NCI-H2029 (cell line): ENCODE data around the gene GOPC.

Source experiments
- DNase-seq: peaks from one replicate; lab custom pipeline; 2025; lab: John Stamatoyannopoulos, UW

Gene GOPC

DNA sequence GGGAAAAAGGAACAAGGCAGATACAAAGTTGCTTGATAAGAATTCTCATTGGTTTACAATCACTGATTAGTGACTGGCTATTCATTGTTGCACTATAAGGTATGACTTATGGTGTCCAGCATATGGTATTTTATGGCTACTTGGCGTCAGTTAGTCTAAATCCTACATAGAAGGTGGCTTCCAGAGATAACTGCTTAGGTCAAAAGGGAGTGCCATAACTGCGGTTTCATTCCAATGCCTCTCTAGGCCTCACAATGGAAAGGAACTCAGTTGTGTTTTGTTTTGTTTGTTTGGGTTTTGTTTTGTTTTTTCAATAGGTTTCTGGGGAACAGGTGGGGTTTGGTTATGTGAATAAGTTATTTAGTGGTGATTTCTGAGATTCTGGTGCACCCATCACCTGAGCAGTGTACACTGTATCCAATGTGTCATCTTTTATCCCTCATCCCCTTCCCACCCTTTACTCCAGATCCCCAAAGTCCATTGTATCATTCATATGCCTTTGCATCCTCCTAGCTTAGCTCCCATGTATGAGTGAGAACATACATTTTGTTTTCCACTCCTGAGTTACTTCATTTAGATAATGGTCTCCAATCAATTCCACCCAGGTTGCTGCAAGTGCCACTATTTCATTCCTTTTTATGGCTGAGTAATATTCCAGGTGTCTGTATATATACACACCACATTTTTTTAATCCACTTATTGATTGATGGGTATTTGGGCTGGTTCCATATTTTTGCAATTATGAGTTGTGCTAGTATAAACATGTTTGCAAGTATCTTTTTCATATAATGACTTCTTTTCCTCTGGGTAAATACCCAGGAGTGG, 7.0 kb downstream of the GOPC start:
- DNase-seq: no peak

DNA sequence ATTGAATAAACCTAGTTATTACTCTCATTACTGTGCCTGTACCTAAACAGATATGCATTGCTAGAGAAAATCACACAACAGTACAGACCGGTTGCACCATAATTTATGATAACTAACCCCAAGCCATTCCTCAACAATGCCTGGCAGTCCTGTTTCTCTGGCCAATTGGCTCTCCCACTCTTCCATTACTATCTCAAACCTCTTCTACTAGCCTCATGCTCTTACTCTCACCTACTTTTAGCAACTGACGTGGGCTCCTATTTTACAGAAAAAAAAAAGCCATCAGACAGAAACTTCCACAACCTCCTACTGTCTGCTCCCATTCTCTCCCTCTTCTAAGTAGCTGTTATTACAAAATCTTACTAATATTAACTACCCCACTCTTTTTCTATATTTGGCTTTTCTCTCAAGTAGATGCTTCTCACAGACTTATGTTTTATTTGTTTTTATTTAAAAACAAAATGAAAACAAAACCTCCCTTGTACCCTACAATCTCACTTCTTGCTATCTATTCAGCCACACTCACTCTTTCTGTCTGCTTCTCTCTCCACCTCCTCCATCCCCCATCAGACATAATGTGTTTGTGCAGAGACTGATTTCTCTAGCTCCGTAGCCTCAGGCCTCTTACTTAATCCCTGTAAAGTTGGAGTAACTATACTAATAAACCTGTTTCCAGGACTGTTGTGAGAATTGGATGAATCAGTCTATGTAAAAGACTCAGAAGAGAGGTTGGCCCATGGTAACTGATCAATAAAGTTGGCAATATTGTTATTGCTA, 9.1 kb downstream of the GOPC start:
- DNase-seq: no peak

- no peak for DNase-seq
Observed at GRCh38 chr6:117591405-117591804, 10.9 kb downstream of the GOPC start.

DNA sequence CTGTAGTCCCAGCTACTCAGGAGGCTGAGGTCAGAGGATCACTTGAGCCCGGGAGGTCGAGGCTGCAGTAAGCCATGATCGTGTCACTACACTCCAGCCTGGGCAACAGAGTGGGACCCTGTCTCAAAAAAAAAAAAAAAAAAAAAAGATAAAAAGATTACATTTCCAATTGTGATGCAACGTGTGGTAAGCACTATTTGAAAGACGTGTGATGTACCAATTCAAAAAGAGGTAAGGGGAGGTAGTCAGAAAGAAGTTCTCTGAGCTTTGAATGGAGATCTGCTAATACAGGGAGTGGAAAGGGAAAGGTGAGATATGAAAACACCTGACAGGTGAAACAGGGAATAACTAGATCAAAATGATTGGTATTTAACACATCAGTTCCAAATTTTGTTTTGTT, 11.9 kb downstream of the GOPC start:
- no peak for DNase-seq

GRCh38 chr6:117585647-117586046, 16.7 kb downstream of the GOPC start:
- DNase-seq: no peak

GRCh38 chr6:117574198-117574597, 28.1 kb downstream of the GOPC start:
- no peak for DNase-seq

DNA sequence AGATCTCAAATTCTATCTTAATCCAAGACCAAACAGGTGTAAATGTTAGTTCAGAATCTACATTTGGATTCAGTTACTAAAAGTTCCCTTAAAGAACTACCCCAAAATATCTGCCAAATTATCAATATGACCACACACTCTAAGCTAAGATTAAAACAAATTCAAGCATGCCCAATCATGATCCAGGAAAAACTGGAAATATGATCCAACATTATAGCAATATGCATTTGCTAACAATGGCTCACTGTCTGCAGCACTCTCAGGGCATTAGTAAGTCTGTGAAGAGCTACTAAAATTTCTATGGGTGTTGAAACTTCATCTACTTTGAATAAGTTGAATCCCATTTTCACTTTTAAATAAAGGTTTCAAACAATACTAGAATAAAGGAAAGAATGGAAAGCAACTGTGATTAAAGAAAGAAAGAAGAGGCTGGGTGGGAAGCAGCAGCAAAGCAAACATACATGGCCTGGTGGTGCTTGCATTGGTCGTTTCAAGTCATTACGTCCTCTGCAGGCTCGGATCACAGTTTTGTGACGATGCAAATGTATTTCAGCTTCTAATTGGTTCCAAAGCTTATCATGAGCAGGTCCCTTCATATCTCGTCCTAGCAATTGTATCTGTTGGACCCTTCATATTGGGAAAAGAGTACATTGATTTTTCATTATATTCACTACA, 29.2 kb downstream of the GOPC start:
- no peak for DNase-seq

- DNase-seq: no peak
Observed at GRCh38 chr6:117568831-117569410, 33.4 kb downstream of the GOPC start.

DNA sequence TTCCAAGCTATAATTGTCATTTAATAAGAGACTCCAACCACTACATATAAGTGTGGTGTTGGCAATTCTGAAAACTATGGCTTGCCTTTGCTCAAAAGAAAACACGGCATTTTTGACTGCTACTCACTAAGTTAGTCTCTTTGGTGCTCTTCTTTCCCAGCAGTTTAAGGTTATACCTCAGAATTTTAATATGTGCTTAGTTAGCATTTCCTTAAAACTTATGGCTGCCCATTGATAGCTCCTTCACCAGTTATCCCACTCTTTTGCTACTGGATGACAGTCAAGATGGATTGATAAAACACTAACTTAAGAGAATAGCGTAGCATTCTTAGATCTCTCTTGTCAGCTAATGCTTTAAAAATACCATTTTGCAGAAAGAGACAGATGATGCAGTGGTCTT, 34.1 kb downstream of the GOPC start:
- DNase-seq: no peak

DNA sequence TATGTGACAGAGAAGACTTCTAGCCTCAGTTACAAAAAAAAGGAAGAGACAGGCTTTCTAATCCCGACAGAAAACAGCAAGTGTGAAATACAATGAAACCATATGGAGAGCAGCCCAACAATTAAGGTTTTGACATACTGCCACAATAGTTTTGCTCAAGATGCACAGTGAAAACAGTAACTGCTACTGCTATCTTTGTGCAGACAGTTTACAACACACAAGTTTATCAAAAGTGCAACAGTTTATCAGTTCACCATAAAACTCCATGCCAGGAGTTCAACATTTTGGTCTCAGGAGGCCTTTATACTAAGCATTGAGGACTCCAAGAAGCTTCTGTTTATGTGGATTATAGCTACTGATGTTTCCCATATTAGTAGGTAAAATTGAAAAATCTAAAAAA, 37.6 kb downstream of the GOPC start:
- DNase-seq: no peak

- DNase-seq: no peak
Observed at GRCh38 chr6:117561128-117561527, 41.2 kb downstream of the GOPC start.

DNA sequence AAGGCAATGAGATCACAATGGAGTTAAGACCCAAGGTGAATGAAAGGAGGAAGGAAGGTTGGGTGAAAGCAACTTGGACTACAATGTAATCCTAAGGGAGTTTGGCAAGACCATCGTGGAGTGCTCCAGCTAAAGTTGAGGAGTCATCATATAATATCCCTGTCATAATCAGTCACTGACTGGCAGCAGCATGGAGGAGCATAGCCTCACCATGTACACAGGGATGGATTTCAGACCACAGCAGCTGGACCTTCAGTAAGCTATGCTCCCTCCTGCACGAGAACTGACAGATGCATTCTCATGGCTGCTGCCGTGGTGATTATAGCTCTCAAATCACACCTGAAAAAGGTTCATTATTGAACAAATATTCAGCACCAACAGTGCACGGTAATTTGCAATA, 43.0 kb downstream of the GOPC start:
- no peak for DNase-seq

GRCh38 chr6:117558818-117559217, 43.5 kb downstream of the GOPC start:
- peak; percentile 55 for DNase-seq

- DNase-seq: no peak
Observed at GRCh38 chr6:117557951-117558350, 44.4 kb downstream of the GOPC start.

DNA sequence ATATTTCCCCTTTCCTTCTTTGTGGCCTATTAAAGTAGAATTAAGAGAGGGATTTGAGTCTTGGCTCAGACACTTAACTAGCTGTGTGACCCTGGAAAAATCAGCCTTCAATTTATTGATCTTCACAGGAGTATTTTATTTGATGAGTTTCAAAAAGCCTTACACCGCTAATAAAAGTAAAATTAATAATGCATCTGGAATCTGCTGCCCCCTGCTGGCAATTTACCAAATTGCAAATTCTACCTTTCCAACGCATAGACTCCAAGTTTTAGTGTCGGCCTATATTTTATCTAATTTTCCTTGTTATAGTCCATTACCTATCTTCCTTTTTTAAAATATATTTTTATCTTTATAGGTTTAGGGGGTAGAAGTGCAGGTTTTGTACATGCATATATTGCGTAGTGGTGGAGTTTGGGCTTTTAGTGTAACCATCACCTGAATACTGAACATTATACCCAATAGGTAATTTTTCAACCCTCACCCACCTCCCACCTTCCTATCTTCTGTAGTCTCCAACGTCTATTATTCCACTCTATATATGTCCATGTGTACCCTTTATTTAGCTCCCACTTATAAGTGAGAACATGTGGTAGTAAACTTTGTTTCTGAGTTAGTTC, 46.3 kb downstream of the GOPC start:
- peak; percentile 52 for DNase-seq

- DNase-seq: no peak
Observed at GRCh38 chr6:117555262-117555849, 47.0 kb downstream of the GOPC start.

- no peak for DNase-seq
Observed at GRCh38 chr6:117553142-117553541, 49.2 kb downstream of the GOPC start.

- no peak for DNase-seq
Observed at GRCh38 chr6:117552618-117553017, 49.7 kb downstream of the GOPC start.

GRCh38 chr6:117550618-117551242, 51.6 kb downstream of the GOPC start:
- no peak for DNase-seq

DNA sequence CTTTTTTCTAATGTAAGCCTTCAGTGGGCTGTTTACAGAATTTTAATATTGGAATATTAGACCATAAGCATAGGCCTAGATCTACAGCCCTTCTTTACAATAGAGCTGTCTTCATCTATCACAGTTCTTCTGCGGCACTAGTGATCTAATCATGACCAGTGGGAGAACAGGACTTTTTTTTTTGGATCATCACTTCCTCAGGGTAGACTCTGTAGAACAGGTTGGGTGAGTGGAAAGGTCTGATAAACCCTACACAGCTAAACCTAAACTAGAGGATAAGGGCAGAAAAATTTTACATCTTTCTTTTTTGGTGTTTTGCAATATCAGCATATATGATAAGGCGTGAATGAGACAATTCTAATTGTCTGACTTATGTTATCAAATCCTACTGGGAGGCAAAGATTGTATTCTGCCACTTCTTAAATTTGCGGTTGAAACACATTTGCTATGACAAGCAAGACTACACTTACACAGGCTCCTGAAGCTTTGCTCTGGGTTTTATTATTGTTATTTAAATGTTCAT, 52.2 kb downstream of the GOPC start:
- DNase-seq: no peak

DNA sequence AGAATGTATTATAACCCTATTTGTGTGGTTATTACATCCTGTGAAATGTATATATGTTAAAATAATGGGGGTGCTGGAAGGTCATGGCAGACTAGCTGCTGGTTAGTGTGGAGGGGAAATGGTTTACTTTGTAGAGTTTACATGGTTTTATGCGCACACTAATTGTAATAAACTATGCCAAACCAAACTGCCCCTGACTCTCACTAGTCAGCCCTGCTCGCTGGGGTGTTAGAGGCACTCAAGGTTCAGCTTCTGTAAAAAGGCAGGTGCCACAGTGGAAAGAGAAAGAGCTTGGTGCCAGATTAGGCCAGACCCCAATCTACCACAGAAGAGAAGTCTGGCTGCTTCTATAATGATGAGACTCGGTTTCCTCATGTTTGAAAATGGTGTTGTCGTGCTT, 52.7 kb downstream of the GOPC start:
- no peak for DNase-seq
